Esophagus muscularis mucosa (tissue), 4 donors: ENCODE measurements around the gene ERN2. TPM values are rescaled to one million over a fixed set of nuclear protein-coding genes. Genes with fewer than 3 reads are reported as not detected.

ENCODE experiments used
- DNase-seq: peaks from one replicate; pipeline ENCODE4 v3.0.0-alpha.2; 2017; ENCODE audit errors: extremely low spot score
- H3K27ac ChIP-seq, 4 donors: fragments of 200-600 bp; sonication (generic); replicated peaks in 1 of 4; 1 replicate in 3 of 4; 2 replicates in 1 of 4; pipeline ENCODE4 v1.5.1; 2016 to 2019; ENCODE audit warnings: mild to moderate bottlenecking in 1 of 4
- H3K27me3 ChIP-seq, 4 donors: fragments of 200-600 bp; sonication (generic); one replicate each; pipeline versions ENCODE4 v1.5.1 to v1.6.0; 2016 to 2019
- H3K36me3 ChIP-seq, 4 donors: fragments of 200-600 bp; sonication (generic); one replicate each; pipeline ENCODE4 v1.5.1; 2016 to 2019
- H3K4me1 ChIP-seq, 4 donors: fragments of 200-600 bp; sonication (generic); one replicate each; pipeline ENCODE4 v1.5.1; 2016 to 2019
- H3K4me3 ChIP-seq, 4 donors: fragments of 200-600 bp; sonication (generic); 1 replicate in 2 of 4; 2 replicates in 2 of 4; pipeline ENCODE4 v1.5.1; 2016 to 2019; ENCODE audit warnings: mild to moderate bottlenecking in 4 of 4, moderate library complexity in 1 of 4
- H3K9me3 ChIP-seq, 4 donors: fragments of 200-600 bp; sonication (generic); 1 replicate in 3 of 4; 2 replicates in 1 of 4; pipeline ENCODE4 v1.5.1; 2016 to 2019
- EP300 ChIP-seq: sonication (generic); formaldehyde crosslinking; IDR thresholded peaks from one replicate; pipeline ENCODE4 v1.6.1; 2017; ENCODE audit warnings: antibody characterized with exemption
- POLR2A ChIP-seq: fragments of 450-650 bp; IDR thresholded peaks from one replicate; pipeline ENCODE4 v1.6.1; 2017; ENCODE audit warnings: antibody characterized with exemption, moderate library complexity, mild to moderate bottlenecking, low read depth
- POLR2AphosphoS5 ChIP-seq, 2 donors: sonication (generic); formaldehyde crosslinking; IDR thresholded peaks; one replicate each; pipeline ENCODE4 v1.6.1; 2017; ENCODE audit warnings: antibody characterized with exemption in 2 of 2
- WGBS: methylation state at CpG from one replicate; pipeline ENCODE4 v1.1.5; 2018; 5-methylcytosine and 5-hydroxymethylcytosine counted together
- intact Hi-C: fragments of 100-400 bp; cut with DNase I; formaldehyde crosslinking; loops from one replicate; pipeline ENCODE4 v1.15.1; 2023
- total RNA-seq, 4 donors: library from RNA; depleted of rRNA; stranded (reverse); fragments of >200 nt; gene quantifications; one replicate each; pipeline versions ENCODE4 v1.1.0 to v1.2.1, GENCODE V29; 2016
- TF ChIP-seq, protein P1 (sequence below), 3 experiments: fragments of 200-600 bp in 2 of 3; fragments of 450-650 bp in 1 of 3; sonication (generic) in 2 of 3; IDR thresholded peaks; one replicate each; pipeline ENCODE4 v1.5.1; 2017 to 2019; ENCODE audit warnings: antibody characterized with exemption in 3 of 3, mild to moderate bottlenecking in 2 of 3, moderate library complexity in 1 of 3

Gene ERN2
- total RNA-seq, 4 donors from 2014 or later: 0.11 TPM; not detected in 3

GRCh38 chr16:23700093-23700492, 12.9 kb downstream of the ERN2 start:
- peaks cover 0 to 24% (median 0%) of the 10 kb centered on the region in 4 donors for H3K27me3 ChIP-seq
- DNase-seq: no peak
- peaks cover 0 to 2% (median under 1%) of the 10 kb centered on the region in 4 donors for H3K4me1 ChIP-seq
- H3K4me3 ChIP-seq: no peak overlapping the region
- TF ChIP-seq, protein P1, sequence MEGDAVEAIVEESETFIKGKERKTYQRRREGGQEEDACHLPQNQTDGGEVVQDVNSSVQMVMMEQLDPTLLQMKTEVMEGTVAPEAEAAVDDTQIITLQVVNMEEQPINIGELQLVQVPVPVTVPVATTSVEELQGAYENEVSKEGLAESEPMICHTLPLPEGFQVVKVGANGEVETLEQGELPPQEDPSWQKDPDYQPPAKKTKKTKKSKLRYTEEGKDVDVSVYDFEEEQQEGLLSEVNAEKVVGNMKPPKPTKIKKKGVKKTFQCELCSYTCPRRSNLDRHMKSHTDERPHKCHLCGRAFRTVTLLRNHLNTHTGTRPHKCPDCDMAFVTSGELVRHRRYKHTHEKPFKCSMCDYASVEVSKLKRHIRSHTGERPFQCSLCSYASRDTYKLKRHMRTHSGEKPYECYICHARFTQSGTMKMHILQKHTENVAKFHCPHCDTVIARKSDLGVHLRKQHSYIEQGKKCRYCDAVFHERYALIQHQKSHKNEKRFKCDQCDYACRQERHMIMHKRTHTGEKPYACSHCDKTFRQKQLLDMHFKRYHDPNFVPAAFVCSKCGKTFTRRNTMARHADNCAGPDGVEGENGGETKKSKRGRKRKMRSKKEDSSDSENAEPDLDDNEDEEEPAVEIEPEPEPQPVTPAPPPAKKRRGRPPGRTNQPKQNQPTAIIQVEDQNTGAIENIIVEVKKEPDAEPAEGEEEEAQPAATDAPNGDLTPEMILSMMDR (IDR thresholded peaks at IDR 0.05): no peak
- TF ChIP-seq EP300 (no peak), POLR2A (no peak), POLR2AphosphoS5 (IDR thresholded peaks at IDR 0.05) (no peak)
- WGBS: 71% methylated on average over 2 of the region's 2 CpGs
- H3K36me3 ChIP-seq: no peaks in the 10 kb centered on the region
- peaks cover 0 to 8% (median 6%) of the 10 kb centered on the region in 4 donors for H3K9me3 ChIP-seq
- no peak overlapping the region for H3K27ac ChIP-seq
- intact Hi-C loops: no loop called here

- TF ChIP-seq POLR2A (no peak), EP300 (no peak)
- peaks cover 0 to 14% (median 0%) of the 10 kb centered on the region in 4 donors for H3K27me3 ChIP-seq
- H3K9me3 ChIP-seq: peaks cover 0 to 8% (median 6%) of the 10 kb centered on the region in 4 donors
- no peak overlapping the region for H3K4me3 ChIP-seq
- intact Hi-C loops: no loop called here
- H3K4me1 ChIP-seq: peaks cover 0 to 10% (median 8%) of the 10 kb centered on the region in 4 donors
- no peaks in the 10 kb centered on the region for H3K36me3 ChIP-seq
- H3K27ac ChIP-seq: no peak overlapping the region
- DNase-seq: no peak
- 83% methylated on average over 4 of the region's 4 CpGs for WGBS
Measured at GRCh38 chr16:23699100-23699499, 13.9 kb downstream of the ERN2 start.

DNA sequence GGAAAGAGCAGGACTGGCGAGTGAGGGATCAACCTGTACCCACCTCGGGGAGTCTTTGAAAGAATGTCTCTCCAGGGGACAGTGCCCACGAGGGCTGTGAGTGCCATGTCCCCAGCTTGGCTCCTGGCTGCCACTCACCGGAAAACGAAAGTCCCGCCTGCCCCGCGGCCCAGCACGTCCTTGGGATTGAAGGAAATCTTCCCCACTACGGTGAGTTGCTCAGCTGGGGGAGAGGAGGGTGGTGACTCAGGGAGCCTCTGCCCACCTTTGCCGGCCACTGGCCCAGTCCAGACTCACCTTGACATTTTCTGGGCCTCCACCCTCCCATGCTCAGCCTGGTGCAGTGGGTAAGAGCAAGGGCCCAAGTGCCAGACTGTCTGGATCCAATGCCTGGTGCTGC, 17.3 kb downstream of the ERN2 start:
- Histone ChIP-seq H3K27ac (no peak overlapping the region), H3K9me3 (no peaks in the 10 kb centered on the region), H3K27me3 (peaks cover 0 to 3% (median 0%) of the 10 kb centered on the region in 4 donors), H3K4me3 (no peak overlapping the region), H3K36me3 (peaks cover under 1 to 7% (median 6%) of the 10 kb centered on the region in 4 donors), H3K4me1 (peaks cover 0 to 10% (median 8%) of the 10 kb centered on the region in 4 donors)
- WGBS: 88% methylated on average over 6 of the region's 11 CpGs
- DNase-seq: no peak
- no peak for TF ChIP-seq POLR2A
- TF ChIP-seq EP300: no peak
- no peak for TF ChIP-seq POLR2AphosphoS5 (IDR thresholded peaks at IDR 0.05)
- TF ChIP-seq, protein P1 (IDR thresholded peaks at IDR 0.05): no peak
- intact Hi-C loops: no loop called here

GRCh38 chr16:23694644-23695373, 18.2 kb downstream of the ERN2 start:
- 23% methylated on average over 23 of the region's 32 CpGs for WGBS
- intact Hi-C loops: no loop called here
- TF ChIP-seq, protein P1 (IDR thresholded peaks at IDR 0.05): no peak
- TF ChIP-seq POLR2AphosphoS5 (IDR thresholded peaks at IDR 0.05) (no peak), POLR2A (no peak), EP300 (no peak)
- Histone ChIP-seq H3K9me3 (no peaks in the 10 kb centered on the region), H3K4me1 (peaks cover 0 to 10% (median 8%) of the 10 kb centered on the region in 4 donors), H3K27ac (no peak overlapping the region), H3K4me3 (peak overlapping the region; percentile 22 to 33 (median 30)), H3K27me3 (peaks cover 0 to 3% (median 0%) of the 10 kb centered on the region in 4 donors), H3K36me3 (peaks cover 10 to 17% (median 15%) of the 10 kb centered on the region in 4 donors)
- no peak for DNase-seq

GRCh38 chr16:23694265-23694643, 18.8 kb downstream of the ERN2 start:
- no peak for TF ChIP-seq POLR2AphosphoS5 (IDR thresholded peaks at IDR 0.05)
- no peak for TF ChIP-seq POLR2A
- TF ChIP-seq, protein P1 (IDR thresholded peaks at IDR 0.05): no peak
- no peak for TF ChIP-seq EP300
- no peak overlapping the region for H3K4me3 ChIP-seq
- DNase-seq: no peak
- H3K9me3 ChIP-seq: no peaks in the 10 kb centered on the region
- H3K4me1 ChIP-seq: peaks cover 0 to 10% (median 8%) of the 10 kb centered on the region in 4 donors
- peaks cover 0 to 3% (median 0%) of the 10 kb centered on the region in 4 donors for H3K27me3 ChIP-seq
- WGBS: 100% methylated on average over 4 of the region's 4 CpGs
- no peak overlapping the region for H3K27ac ChIP-seq
- peaks cover 16 to 22% (median 21%) of the 10 kb centered on the region in 4 donors for H3K36me3 ChIP-seq
- intact Hi-C loops: no loop called here
